T-helper 2 cell treated with Interferon-gamma antibody and Interleukin-4, amounts not matched to agents 100 ng/mL and 5 ng/mL, for 36 hours (primary cell): Measurements from ENCODE around the gene PHACTR1. TPM values are rescaled to one million over a fixed set of nuclear protein-coding genes. Genes with fewer than 3 reads are reported as not detected.
"Not testable (repeated sequence)": the region's sequence is repeated elsewhere in the genome, so short reads cannot be mapped to it uniquely, and the experiment has no call there.

Source experiments
- intact Hi-C: fragments of 100-400 bp; cut with micrococcal nuclease; formaldehyde crosslinking; loops from one replicate; pipeline ENCODE4 v1.15.1; 2023
- total RNA-seq: library from RNA; stranded (reverse); gene quantifications from 2 replicates; pipeline ENCODE4 v1.2.3, GENCODE V29; 2022

The PHACTR1 gene
- total RNA-seq, 1 donor from 2014 or later, result 0.11 TPM

DNA sequence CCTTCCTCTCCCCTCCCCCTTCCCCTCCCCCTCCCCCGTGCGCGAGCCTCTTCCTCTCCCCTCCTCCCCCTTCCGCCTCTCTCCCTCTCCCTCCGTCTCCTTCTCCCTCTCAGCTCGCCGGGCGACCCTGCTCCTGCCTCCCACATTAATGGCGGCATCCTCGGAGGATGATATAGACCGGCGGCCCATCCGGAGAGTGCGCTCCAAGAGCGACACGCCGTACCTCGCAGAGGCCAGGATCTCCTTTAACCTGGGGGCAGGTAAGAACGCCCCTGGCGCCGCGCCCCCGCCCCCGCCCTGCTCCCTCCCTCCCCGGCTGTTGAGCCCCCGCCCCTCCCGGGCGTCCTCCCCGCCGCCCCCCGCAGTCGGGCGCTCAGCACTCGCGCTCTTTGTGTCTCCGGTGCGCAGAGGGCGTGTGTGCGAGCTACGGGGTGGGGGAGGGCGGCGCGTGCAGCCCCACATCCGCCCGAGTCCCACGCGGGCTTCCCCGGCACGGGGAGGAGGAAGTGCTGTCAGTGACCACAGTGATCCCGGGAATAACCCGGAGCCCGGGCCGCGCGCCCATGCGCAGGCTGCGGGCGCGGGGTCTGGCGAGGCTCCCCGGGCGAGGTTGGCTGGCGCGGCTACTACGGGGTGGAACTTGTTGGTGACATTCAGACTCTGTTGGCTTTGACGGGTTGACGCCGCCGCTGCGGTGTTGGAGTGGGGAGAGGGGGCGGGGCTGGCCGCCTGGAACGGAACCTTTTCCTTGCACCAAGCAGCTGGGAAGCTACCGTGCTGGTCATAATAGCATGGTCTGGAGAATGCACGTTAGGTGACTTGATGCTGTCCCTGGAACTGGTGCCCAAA, 33.2 kb downstream of the PHACTR1 start:
- intact Hi-C loops, result no loop called here

DNA sequence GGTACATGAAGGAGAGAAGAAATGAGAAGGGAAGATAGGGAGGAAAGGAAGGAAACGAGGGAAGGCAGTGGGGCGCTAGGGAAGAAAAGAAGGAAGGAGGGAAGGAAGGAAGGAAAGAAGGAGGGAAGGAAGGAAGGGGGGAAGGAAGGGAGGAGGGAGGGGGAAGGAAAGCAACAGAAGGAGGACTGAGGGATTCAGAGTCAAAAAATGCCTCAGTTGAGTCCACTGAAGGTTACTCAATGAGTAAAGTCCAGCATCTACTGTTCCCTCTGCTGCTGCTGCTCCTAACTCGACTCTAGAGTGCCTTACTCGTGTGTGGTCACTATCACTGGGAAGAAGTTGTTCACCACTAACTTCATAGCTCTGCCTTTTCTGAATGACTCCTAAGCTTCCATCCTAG, 33.8 kb downstream of the PHACTR1 start:
- intact Hi-C loops, result no loop called here

DNA sequence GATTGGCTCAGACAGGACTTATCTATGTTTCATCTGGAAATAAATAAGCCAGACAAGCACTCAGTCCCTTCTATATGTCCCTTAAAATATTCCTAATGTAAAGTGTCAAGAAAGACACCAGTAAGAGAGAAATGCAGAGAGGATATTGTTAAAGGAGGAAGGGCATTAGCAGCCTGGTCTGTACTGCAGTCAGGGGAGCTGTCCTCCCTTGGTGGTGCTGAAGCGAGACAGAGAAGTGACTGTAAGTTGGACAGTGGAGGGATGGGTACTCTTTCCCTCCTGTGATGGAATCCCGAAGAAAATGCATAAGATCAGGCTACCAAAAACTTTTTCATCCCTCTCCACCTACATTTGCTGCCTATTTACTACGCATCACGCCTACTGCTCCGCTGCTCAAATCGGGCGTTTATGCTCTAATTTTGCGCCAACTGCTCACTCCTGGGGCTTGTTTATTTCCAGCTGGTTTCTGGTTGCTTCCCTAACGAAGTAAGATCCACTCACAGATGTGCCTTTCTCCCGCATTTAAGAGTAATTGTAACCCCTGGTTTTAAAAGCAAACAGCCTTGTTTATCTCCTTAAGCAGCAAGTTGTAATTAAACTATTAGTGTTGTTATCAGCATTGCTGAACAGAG, 35.2 kb downstream of the PHACTR1 start:
- intact Hi-C loops, result no loop called here

DNA sequence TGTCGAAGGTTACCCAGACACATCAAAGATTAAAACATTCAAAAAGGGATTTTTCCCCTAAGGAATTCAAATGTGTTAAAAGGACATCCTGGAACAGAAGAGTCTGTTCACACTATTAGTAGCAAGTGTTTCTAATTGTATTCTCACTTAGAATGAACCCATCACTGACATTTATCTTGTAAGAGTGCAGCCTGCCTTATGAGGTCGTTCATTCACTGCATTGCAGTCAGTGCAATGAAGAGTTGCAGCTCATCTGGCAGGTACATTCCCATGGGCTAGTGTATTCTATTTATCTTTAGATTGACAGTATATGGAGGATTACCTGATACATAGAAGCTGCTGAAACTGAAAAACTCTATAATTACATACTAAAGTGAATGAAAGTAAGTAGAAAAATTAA, 36.5 kb downstream of the PHACTR1 start:
- intact Hi-C loops, result no loop called here

DNA sequence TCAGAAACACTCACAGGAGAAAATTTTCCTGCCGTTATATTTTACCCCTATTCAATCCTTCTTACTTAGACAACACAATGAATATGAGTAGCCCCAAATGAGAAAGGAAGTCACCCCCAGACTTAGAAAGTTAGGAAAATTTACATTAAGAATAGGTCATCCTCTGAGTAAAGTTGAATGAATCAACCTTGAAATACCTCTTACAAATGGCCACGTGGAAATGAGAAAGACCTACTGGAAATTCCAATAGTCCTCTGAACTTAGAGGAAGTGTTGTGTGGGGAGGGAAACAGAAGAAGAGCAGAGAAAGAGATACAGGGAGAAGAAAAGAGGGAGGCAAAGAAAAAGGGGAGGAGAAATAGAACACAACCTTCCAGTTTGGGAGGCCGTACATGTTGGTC, 43.7 kb downstream of the PHACTR1 start:
- intact Hi-C loops, result no loop called here

DNA sequence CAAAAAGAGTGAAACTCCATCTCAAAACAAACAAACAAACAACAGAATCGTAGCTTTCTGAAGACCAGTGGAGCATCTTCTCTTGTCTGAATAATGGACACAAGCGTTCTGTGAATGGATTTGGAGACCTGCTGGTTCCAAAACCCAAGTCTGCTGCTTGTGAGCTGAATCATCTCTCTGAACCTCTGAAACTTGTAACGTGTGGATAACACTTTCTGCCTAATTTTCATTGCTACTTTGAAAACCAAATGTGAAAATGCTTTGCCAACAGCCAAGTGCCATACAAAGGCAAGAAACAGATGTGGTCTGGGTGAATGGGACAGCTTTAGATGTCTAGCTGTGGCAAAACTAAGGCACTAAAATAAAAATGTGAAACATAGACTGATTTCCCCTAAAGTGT, 44.3 kb downstream of the PHACTR1 start:
- intact Hi-C loops, result no loop called here

DNA sequence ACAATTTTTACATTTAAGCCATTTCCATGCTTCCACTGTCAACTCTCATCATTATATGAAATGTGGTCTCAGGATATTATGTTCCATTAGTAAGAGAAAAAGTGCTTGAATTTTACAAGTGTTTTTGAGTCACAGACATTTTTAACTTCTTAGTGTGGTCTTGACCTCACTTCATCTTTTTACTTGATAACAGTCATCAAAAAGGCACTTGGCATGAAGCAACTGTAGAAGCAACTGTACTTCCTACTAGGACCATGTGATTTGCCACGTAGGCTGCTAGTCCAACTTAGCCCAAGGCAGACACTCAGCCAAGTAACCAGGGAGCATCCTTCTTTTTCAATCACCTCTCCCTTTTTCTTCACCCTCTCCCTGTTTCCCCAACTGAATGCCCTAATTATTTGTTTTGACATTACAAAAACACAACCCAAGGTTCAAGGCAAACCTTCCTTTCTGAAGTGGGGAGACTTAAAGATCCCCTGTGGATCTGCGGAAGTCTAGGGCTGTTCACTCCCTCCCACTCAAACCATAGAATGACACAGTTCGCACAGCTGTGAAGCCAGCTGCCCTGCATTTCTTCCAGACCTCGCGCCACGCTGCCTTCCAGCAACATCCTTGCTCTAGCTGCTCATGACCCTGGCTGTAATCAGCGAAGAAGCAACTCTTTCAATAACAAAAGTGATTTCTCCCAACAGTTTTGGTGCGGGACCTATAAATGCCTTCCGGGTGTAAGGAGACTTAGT, 45.0 kb downstream of the PHACTR1 start:
- intact Hi-C loops, result no loop called here

DNA sequence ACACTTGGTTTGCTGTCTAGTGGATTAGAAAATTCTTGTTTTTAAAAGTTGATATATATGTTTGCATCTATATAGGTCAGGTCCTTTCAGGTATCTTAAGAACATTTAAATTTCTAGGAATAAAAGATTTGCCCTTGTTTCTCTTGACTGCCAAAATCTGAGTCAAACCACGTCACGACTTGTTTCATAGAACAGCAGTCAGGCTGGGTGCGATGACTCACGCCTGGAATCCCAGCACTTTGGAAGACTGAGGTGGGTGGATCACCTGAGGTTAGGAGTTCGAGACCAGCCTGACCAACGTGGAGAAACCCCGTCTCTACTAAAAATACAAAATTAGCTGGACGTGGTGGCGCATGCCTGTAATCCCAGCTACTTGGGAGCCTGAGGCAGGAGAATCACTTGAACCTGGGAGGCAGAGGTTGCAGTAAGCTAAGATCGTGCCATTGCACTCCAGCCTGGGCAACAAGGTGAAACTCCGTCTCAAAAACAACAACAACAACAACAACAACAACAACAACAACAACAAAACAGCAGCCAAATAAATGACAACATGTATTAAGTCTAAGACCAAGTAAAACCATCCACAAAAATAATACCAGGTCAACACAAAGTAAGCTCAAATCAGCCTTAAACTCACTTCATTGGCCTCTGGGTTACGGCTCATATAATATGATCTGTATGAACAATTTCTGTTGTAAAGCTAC, 46.3 kb downstream of the PHACTR1 start:
- intact Hi-C loops, result not testable (repeated sequence)

DNA sequence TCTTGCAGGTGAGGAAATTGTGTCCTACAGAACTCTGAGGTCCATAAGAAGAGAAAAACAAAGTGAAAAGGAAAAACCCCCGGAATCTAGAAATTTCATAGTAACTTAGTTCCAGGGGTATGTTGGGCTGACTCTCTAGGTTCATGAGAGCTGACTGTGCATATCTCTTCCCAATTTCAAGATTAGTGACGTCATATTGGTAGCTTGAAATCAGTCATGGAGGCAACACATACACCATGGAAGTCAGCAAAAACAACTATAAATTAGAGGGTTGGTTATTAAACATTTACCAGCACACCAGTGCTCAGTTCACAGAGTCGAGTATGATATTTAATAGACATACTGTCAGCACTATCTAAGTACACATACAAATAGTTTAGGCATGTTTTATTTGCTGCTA, 49.8 kb downstream of the PHACTR1 start:
- intact Hi-C loops, result no loop called here

DNA sequence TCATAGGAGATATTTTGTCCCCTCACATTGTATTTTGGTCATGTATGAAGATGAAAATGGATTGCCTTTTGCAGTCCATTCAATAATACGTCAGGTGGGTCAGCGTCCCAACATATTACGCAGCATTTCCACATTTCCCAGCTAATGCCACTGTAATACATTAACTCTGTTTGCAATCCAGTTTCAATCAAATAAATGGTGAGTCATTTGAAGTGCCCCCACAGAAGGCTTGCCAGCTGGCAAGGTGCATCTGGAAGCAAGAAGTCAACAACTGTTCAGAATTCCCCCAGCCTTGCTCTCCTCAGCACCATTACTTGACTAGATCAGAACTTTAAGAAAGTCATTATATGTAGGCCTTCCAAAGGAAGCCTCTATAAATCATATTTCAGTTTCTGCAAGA, 50.4 kb downstream of the PHACTR1 start:
- intact Hi-C loops, result no loop called here

DNA sequence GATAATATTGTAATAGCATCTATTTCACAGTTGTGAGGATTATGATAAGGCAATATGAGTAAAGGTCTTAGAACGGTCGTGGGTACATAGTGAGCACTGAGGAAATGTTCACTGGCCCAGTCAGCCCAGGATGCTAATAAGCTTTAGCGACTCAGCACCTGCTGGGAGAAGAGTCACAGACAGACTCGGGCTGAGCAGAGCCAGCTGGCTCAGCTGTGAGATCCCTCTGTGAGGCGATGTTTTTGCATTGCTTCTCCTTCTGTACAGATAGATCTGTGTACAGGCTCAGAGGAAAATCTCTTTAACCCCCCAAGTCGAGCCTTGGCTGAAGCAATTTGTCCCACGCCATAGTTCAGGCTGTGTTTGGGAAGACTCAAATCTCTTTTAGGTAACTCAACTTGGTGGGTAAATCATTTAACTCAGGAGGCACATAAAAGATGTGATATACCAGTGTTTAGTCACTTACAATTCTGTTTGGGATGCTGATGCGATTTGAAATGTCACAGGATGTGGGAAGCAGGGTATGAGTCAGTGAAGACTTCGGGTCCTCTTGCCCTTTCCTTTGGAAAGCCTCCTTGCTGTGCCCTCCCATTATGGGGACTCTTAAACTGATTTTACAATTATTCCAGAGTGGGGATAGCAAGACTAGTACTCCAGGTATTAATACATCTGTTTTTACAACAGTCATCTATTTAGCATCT, 53.1 kb downstream of the PHACTR1 start:
- intact Hi-C loops, result no loop called here

DNA sequence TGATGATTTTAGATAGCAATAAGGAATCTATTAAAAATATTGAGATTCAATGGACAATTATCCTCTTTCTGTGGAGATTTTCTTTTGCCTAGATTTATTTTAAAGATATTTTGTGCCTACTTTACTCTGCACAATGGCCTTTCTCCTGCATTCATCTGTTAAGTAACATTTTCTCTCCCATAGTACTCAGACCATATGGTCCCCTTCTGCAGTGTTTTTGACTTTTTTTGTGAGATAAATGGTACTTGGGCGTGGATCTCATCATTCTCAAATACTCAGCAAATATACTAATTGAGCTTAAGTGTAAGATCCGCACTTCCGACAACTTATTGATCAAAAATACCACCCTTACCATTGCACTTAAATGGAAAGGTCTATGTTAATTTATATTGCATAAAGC, 55.8 kb downstream of the PHACTR1 start:
- intact Hi-C loops, result no loop called here

DNA sequence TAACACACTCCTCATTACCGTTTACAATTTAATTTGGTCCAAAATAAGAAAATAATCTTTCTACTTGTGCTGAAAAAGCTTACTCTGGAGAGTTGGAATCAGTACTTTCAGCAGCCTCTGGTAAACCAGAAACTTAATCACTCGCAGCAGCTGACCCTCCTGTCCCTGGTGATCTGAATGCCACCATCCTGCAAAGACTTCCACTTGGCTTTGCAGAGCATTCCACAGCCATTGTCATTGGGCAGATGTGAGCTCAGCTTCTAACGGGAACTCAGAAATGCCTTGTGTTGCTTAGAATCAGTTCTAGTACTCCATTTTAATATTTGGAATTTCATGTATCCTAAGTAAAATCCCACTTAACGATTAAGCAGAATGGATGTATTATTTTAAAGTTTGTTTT, 59.7 kb downstream of the PHACTR1 start:
- intact Hi-C loops, result no loop called here

DNA sequence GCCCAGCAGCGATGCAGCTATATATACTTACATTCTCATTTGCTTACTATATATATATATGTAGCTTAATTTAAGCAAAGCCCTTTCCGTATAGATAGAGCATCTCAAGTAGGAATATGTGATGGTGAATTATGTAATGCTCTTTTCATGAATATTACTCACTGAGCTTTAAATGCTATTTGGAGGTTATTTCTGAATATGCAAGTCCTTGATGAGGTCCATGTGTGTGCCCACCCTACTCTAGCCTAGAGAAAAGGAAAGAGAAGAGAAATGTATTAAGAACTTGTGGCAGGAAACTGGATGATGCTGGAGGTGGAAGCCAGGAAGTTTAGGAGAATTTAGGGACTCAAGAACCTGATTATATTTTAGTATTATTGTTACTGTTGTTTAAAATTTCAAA, 63.2 kb downstream of the PHACTR1 start:
- intact Hi-C loops, result no loop called here

DNA sequence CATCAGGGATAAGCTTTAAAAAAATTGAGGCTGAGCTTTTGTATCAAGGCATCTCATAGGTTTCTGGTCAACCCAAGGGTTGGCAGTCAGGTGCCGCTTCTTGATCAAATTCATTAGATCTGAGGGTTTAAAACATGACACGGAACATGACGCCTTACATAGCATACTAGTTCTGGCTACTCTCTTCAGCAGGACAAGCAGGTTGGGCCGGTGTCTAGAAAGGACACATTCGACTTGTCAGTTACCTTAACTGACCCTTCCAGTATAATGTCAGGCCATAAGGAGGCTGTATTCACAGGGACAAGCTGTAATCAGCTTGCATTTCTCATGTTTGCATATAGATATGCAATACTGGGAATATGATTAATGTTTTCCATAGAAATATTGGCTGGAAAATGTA, 65.6 kb downstream of the PHACTR1 start:
- intact Hi-C loops, result no loop called here

DNA sequence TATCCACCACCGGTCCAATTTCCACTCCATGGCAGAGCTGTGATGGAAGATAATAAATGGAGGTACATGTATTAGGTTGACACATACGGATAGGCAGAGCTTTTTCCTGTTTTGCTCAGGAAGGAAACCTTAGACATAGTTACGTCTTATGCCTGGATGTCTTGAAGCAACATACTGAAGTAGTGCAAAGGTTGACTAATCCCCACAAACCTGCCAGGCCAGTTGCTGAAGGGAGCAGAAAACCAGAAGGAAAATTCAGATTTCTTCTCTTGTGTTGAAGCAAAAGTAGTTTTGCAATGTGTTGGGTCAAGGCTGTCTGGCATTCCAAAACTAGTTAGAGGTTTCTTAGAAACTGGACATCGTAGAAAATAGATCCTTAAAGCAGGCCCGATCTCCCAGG, 68.7 kb downstream of the PHACTR1 start:
- intact Hi-C loops, result no loop called here

DNA sequence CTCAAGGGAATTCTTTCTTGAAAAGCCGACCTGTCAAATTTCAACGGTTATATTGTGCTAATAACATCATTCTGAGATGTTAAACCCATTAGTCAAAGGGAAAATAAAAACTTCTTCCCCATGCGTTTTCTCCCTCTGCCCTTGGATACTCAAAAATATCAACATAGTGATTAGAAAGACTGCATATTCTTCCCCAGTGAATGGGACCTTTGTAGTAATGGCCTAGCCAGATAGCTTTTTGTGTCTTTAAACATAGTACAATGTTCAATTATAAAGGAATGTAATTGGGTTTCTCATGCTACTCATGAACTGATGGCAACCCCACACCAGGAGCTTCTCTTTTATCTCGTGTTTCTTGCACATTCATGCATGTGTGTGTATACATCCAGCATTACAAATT, 69.4 kb downstream of the PHACTR1 start:
- intact Hi-C loops, result no loop called here

DNA sequence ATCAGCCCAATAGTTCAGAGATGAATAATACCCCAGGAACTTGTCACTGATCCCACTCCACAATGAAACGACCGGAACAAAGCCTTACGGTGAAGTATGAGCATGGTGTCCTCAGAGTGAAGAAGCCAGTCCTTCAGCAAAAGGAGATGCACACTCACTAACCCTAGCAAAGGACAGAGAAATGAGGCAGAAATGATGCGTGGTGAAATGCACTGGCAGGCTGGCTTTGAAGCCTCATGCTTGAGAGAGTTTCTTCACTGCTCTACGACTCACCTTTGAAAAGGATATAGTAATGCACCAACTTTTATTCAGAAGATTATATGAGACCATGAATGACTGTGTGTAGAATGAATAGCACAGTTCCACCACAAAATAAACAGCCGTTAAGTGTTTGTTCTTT, 74.8 kb downstream of the PHACTR1 start:
- intact Hi-C loops, result no loop called here

DNA sequence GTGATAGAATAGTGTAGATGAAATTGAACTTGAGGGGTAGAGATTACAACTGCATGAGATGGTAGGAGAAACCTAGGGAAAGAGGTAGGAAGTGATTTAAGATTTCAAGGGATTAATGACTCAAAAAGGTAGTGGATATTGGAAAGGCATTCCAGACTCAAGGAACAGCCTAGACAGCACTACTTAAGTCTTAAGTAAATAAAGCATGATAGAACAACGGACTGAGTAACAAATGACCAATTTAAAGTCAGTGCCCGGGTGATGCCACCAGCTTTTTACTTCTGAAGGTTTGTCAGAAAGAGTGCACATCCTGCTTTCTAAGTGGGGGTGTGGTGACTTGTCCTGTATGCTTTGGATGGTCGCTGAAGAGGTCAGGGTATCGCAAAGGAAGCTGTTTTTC, 81.8 kb downstream of the PHACTR1 start:
- intact Hi-C loops, result no loop called here

DNA sequence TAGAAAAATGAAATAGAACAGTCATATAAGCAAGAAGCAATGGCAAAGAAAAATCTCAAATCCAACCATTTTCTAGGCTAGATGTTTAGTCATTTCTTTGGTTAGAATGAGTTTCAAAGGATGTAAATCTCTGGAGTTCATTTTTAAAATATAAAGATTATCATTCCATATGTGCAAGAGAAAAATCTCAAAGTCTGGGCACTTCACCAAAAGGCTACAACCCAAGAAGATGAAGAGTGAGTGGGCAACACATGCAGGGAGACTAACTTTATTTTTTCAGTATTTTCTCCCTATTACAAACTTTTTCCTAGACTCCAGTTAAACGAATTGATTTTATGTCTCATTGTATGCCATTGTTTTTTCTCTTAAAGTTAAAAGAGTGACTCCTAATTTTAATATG, 83.6 kb downstream of the PHACTR1 start:
- intact Hi-C loops, result no loop called here

DNA sequence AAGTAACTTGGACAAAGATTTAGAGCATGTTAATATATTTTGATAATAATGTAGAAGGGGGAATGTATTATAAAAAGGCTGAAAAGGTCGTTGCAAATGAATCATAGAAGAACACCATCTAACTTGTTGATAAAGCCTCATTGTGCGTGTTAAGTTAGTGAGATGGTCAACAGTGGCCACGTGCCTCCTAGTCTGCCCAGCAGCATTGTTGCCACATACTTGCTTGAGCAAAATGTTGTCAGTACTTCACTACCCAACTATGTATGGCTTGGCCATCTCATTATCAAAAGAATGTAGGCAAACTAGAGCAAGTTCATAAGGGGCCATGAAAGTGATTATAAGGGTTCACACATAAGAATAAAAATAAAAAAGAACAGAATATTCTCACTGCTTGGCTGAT, 84.6 kb downstream of the PHACTR1 start:
- intact Hi-C loops, result no loop called here
